Fibroblast of the conjunctiva (primary cell): ENCODE results near the gene TRIP13.
"Not testable (repeated sequence)": the region's sequence is repeated elsewhere in the genome, so short reads cannot be mapped to it uniquely, and the experiment has no call there.

Experiments
- DNase-seq: peaks from one replicate; pipeline ENCODE4 v3.0.0-alpha.2; 2010; ENCODE audit warnings: low read depth

The TRIP13 gene

GRCh38 chr5:892394-893136 is at the start of gene TRIP13, which contains the start of gene BRD9:
Gene TRIP13, plus strand, starts transcription at chr5:892884. Its CDS starts 115 bp downstream, at chr5:892999.
Gene BRD9, minus strand, starts transcription at chr5:892801. Its CDS starts 144 bp downstream, at chr5:892657.
- DNase-seq: peak; percentile 22

GRCh38 chr5:843371-843770 is 49.3 kb upstream of the TRIP13 start:
- not testable (repeated sequence) for DNase-seq

DNA sequence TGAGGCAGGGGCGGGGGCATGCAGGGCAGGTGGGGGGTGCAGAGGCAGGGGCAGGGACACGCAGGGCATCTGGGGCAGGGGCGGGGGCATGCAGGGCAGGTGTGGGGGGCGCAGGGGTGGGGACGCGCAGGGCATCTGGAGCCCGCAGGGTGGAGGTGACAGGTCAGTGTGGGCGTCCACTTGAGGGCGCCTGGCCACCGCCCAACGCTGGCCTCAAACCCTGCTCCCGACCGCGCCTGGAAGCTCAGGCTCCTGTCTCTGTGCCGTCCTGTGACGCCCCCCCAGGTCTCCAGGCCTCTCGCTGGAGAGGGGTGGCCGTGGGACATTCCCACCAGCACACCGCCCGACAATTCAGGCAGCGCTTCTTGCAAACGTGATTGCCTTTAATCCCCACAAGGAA is 48.8 kb upstream of the TRIP13 start:
- not testable (repeated sequence) for DNase-seq

DNA sequence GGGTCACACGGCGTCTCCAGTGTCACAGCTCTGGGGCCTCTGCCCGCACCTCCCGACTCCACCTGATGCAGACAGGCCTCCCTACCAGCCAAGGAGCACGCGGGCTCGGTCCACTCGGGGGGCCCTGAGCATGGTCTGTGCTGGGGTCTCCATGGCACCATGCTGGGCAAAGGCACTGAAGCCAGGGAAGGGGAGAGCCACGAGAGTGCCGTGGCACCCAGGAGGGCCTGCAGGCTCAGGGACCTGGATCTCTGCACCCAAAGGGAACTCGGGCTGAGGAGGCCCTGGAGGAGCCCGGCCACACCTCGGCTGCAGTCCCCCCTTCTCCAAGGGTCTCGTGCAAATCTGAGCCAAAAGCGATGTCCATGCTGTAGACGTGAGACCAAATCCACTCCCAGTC is 48.3 kb upstream of the TRIP13 start:
- not testable (repeated sequence) for DNase-seq

DNA sequence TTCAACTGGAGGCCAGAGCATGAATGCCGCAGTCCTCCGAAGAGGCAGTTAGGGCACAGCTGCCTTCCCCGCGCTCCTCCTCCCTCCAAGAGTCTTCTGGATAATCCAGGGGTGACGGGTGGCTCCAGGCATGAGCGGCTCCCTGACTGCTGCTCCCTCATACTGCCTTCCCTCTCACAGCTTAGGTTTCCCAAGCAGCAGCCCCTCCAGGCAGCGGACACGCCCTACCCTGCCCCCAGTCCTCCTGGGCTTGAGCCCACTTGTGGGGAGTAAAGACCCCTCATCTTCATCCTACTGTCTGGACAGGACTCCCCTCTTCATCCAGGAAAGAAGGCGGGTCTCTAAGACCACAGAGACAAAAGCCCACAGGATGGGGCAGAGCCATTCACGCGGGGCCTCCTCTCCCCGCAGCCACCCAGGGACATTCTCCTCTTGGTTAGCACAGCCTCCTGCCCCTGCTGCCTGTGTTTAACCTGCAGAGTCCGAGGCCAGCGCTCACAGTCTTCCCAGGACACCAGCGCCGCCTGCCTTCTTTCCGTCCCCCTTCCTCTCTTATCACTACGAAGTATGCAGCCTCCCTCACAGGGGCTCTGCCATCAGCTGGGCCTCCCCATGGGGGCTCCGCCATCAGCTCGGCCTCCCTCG is 47.5 kb upstream of the TRIP13 start:
- DNase-seq: not testable (repeated sequence)

DNA sequence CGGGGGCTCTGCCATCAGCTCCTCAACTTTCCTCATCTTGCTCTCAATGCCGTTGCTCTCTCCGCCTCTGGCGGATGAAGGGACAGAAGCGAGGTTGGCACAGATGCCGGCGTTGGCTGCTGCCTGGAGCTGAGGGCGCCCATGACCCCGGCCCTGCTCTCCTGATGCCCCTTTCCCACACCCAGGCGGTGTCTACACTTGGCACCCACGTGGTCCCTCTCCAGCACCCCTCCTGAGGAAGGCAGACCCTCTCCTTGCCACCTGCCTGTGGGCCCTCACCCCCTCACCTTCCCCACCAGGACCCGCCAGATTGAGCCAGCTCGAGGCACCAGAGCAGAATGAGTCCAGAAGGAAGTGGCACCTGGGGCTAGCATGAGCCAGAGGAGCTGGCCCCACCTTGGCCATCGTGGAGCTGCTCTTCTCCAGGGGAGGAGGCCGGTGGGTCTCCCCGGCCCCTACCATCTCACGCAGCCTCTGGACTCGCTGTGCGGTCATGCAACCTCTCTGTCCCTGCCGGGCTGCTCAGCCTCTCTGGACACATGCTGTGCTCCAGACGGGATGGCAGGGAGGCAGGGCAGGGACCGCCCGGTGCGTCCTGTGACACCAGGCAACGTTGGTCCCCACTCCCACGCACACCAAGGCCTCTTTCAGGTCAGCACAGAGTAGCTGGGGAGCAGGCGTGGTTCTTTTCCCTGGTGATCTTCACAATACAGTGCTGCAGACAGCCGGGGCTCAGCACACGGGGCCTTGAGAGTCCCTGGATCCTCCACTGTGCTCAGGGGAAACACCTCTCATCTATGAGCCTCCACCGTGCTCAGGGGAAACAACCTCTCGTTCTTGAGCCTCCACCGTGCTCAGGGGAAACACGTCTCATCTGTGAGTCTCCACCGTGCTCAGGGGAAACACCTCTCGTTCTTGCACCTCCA is 46.7 kb upstream of the TRIP13 start:
- not testable (repeated sequence) for DNase-seq

- not testable (repeated sequence) for DNase-seq
These were observed 46.0 kb upstream of the TRIP13 start for GRCh38 chr5:846602-847091.

- not testable (repeated sequence) for DNase-seq
These were observed 45.5 kb upstream of the TRIP13 start for GRCh38 chr5:847212-847611.

DNA sequence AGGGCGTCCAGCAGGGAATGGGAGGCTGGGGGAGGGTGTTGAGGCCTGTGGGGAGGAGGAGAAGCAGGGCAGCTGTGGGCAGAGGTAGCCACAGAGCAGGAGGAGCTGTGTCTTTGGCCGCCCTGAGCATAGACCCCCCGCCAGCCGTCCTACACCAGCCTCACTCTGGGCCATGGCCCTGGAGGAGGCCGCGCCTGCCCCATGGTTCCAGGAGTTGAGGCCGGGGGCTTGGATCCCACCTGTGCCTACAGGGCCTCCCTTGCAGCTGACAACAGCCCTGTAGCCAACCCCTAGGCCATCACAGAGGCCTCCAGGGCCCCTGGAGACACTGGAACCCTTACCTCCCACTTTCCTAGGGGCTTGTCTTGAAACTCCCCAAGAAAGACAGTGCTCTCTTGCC is 44.9 kb upstream of the TRIP13 start:
- not testable (repeated sequence) for DNase-seq

DNA sequence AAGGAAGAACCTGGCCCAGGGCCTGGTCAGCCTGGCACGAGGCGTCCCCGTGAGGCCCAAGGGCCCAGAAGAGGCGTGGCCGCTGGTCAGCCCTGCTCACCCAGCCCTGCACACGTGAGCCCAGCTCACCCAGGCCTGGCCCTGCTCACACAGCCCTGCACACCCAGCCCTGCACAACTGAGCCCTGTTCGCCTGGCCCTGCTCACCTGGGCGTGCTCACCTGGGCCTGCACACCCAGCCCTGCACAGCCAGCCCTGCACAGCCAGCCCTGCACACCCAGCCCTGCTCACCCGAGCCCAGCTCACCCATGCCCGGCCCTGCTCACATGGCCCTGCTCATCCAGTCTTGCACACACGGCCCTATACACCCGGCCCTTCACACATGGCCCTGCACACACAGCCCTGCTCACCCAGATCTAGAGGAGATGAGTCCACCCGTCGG is 44.0 kb upstream of the TRIP13 start:
- no peak for DNase-seq

- no peak for DNase-seq
These were observed 42.9 kb upstream of the TRIP13 start for GRCh38 chr5:849651-850301.

DNA sequence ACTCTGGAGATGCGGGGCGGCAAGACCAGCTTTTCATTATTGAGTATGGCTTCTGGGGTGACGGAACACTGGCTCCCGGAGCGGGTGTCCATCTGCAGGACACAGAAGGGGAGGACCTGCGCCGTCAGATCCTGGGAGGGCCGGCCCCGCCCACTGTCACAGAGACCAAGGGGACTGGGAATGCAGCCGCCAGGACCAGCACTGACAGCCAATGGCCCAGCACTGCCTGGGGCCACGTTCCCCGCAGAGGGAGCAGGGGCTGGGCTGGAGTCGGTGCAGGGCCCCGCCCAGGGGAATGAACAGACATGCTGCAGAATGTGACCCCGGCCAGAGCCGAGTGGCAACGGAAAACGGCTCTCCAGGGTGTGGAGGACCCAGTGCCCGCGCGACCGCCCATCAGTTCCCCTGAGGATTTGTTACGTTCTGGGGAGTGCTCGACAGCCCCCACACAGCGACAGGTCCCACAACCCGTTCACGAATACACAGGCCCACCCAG is 42.1 kb upstream of the TRIP13 start, which contains the start of gene ZDHHC11:
Gene ZDHHC11, minus strand, starts transcription at position 476 of the 496 bp plus-strand sequence. Its CDS starts 384 bp downstream, at position 92.
- DNase-seq: no peak

DNA sequence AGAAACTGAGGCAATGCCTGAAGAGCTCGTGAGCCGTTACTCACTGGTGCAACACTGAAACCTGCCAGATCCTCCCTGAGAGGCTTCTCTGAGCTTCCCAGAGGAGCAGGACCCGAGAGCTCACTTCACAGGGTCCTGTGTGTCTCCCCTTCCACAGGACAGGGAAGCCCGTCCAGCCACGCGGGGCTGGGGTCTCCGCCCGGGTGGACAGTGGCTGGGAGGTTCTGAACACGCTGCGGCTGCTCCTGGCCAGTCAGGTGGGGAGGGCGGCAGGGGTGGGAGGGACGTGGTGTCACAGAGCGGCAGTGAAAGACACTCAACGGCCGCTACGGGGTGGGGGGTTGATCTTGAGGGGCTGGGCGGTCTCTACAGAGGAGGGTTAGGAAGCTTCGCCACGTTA is 41.6 kb upstream of the TRIP13 start:
- DNase-seq: no peak

DNA sequence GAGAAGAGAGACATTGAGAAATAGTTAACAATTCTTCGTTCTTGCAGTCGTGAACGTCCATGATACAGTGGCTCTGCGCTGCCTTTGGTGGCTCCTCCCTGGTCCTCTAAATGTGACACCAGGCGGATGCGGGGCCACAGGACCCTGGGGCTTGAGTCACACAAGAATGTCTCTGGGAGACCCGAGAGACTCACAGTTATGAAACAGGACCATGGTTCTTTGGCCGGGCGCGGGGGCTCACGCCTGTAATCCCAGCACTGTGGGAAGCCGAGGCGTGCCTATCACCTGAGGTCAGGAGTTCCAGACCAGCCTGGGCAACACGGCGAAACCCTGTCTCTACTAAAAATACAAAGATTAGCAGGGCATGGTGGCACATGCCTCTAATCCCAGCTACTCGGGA is 41.1 kb upstream of the TRIP13 start:
- DNase-seq: no peak

DNA sequence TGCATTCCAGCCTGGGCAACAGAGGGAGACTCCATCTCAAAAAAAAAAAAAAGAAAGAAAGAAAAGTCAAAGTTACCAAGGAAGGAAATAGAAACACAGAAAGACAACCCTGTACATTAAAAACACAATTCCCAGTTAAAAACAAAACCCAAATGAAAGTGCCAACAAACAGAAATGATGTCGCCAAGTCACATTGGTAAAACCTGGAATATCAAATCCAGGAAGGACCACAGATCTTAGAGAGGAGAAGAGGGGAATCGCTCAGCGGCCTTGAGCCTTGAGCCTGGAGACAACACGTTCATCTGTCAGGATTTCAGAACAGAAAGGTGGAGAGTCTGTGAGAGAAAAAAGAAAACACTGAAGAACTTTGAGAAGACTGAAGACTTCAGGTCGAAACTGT is 40.7 kb upstream of the TRIP13 start:
- DNase-seq: no peak

- DNase-seq: no peak
These were observed 40.0 kb upstream of the TRIP13 start for GRCh38 chr5:852431-853401.

DNA sequence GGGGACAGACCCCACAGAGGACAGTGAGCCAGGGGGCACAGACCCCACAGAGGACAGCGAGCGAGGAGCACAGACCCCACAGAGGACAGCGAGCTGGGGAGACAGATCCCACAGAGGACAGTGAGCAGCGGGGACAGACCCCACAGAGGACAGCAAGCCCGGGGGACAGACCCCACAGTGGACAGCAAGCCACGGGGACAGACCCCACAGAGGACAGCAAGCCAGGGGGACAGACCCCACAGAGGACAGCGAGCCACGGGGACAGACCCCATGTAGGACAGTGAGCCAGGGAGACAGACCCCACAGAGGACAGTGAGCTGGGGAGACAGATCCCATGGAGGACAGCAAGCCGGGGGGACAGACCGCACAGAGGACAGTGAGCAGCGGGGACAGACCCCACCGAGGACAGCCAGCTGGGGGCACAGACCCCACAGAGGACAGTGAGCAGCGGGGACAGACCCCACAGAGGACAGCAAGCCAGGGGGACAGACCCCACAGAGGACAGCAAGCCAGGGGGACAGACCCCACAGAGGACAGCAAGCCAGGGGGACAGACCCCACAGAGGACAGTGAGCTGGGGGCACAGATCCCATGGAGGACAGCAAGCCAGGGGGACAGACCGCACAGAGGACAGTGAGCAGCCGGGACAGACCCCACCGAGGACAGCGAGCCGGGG is 39.1 kb upstream of the TRIP13 start:
- not testable (repeated sequence) for DNase-seq

DNA sequence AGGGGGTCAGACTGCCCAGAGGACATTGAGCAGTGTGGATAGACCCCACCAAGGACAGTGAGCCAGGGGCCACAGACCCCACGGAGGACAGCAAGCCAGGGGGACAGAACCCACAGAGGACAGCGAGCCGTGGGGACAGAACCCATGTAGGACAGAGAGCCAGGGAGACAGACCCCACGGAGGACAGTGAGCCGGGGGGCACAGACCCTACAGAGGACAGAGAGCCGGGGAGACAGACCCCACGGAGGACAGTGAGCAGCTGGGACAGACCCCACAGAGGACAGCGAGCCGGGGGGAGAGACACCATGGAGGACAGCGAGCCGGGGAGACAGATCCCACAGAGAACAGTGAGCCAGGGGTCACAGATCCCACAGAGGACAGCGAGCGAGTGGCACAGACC is 38.5 kb upstream of the TRIP13 start:
- DNase-seq: no peak

DNA sequence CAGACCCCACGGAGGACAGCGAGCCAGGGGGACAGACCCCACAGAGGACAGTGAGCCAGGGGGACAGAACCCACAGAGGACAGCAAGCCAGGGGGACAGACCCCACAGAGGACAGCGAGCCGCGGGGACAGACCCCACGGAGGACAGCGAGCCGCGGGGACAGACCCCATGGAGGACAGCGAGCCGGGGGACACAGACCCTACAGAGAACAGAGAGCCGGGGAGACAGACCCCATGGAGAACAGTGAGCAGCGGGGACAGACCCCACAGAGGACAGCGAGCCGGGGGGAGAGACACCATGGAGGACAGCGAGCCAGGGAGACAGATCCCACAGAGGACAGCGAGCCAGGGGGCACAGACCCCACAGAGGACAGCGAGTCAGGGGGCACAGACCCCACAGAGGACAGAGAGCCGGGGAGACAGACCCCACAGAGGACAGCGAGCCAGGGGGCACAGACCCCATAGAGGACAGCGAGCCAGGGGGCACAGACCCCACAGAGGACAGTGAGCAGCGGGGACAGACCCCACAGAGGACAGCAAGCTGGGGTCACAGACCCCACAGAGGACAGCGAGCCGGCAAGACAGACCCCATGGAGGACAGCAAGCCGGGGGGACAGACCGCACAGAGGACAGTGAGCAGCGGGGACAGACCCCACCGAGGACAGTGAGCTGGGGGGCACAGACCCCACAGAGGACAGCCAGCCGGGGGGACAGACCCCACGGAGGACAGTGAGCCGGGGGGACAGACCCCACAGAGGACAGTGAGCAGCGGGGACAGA is 37.5 kb upstream of the TRIP13 start:
- DNase-seq: no peak
